ENCODE results near the gene HERPUD1. TPM values are rescaled to one million over a fixed set of nuclear protein-coding genes. Genes with fewer than 3 reads are reported as not detected.

The HERPUD1 gene
- total and polyA plus RNA-seq, 2 of the 8 experiments (the other 6 are each of a cell fraction or from before 2014, with no cell fraction given) = 23.3 to 34.7 TPM

DNA sequence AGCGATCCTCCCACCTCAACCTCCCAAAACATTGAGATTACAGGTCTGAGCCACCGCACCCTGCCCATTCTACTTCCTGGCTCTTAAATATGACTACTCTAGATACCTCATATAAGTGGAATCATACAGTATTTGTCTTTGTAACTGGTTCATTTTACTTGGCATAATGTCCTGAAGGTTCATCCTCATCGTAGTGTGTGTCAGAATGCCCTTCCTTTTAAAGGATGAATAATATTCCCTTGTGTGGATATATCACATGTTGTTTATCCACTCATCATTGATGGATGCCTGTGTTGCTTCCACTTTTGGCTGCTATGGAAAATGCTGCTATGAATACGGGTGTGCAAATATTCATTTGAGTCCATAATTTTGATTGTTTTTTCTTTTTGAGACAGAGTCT is 24.1 kb downstream of the HERPUD1 start (continued):
- TF ChIP-seq, protein P1, sequence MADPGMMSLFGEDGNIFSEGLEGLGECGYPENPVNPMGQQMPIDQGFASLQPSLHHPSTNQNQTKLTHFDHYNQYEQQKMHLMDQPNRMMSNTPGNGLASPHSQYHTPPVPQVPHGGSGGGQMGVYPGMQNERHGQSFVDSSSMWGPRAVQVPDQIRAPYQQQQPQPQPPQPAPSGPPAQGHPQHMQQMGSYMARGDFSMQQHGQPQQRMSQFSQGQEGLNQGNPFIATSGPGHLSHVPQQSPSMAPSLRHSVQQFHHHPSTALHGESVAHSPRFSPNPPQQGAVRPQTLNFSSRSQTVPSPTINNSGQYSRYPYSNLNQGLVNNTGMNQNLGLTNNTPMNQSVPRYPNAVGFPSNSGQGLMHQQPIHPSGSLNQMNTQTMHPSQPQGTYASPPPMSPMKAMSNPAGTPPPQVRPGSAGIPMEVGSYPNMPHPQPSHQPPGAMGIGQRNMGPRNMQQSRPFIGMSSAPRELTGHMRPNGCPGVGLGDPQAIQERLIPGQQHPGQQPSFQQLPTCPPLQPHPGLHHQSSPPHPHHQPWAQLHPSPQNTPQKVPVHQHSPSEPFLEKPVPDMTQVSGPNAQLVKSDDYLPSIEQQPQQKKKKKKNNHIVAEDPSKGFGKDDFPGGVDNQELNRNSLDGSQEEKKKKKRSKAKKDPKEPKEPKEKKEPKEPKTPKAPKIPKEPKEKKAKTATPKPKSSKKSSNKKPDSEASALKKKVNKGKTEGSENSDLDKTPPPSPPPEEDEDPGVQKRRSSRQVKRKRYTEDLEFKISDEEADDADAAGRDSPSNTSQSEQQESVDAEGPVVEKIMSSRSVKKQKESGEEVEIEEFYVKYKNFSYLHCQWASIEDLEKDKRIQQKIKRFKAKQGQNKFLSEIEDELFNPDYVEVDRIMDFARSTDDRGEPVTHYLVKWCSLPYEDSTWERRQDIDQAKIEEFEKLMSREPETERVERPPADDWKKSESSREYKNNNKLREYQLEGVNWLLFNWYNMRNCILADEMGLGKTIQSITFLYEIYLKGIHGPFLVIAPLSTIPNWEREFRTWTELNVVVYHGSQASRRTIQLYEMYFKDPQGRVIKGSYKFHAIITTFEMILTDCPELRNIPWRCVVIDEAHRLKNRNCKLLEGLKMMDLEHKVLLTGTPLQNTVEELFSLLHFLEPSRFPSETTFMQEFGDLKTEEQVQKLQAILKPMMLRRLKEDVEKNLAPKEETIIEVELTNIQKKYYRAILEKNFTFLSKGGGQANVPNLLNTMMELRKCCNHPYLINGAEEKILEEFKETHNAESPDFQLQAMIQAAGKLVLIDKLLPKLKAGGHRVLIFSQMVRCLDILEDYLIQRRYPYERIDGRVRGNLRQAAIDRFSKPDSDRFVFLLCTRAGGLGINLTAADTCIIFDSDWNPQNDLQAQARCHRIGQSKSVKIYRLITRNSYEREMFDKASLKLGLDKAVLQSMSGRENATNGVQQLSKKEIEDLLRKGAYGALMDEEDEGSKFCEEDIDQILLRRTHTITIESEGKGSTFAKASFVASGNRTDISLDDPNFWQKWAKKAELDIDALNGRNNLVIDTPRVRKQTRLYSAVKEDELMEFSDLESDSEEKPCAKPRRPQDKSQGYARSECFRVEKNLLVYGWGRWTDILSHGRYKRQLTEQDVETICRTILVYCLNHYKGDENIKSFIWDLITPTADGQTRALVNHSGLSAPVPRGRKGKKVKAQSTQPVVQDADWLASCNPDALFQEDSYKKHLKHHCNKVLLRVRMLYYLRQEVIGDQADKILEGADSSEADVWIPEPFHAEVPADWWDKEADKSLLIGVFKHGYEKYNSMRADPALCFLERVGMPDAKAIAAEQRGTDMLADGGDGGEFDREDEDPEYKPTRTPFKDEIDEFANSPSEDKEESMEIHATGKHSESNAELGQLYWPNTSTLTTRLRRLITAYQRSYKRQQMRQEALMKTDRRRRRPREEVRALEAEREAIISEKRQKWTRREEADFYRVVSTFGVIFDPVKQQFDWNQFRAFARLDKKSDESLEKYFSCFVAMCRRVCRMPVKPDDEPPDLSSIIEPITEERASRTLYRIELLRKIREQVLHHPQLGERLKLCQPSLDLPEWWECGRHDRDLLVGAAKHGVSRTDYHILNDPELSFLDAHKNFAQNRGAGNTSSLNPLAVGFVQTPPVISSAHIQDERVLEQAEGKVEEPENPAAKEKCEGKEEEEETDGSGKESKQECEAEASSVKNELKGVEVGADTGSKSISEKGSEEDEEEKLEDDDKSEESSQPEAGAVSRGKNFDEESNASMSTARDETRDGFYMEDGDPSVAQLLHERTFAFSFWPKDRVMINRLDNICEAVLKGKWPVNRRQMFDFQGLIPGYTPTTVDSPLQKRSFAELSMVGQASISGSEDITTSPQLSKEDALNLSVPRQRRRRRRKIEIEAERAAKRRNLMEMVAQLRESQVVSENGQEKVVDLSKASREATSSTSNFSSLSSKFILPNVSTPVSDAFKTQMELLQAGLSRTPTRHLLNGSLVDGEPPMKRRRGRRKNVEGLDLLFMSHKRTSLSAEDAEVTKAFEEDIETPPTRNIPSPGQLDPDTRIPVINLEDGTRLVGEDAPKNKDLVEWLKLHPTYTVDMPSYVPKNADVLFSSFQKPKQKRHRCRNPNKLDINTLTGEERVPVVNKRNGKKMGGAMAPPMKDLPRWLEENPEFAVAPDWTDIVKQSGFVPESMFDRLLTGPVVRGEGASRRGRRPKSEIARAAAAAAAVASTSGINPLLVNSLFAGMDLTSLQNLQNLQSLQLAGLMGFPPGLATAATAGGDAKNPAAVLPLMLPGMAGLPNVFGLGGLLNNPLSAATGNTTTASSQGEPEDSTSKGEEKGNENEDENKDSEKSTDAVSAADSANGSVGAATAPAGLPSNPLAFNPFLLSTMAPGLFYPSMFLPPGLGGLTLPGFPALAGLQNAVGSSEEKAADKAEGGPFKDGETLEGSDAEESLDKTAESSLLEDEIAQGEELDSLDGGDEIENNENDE (IDR thresholded peaks at IDR 0.05; ENCODE audit: insufficient replicate concordance, low read length) = no peak
- no peak for TF ChIP-seq SIX5 (IDR thresholded peaks at IDR 0.05; ENCODE audit: low read depth, low read length)
- TF ChIP-seq, protein P2, sequence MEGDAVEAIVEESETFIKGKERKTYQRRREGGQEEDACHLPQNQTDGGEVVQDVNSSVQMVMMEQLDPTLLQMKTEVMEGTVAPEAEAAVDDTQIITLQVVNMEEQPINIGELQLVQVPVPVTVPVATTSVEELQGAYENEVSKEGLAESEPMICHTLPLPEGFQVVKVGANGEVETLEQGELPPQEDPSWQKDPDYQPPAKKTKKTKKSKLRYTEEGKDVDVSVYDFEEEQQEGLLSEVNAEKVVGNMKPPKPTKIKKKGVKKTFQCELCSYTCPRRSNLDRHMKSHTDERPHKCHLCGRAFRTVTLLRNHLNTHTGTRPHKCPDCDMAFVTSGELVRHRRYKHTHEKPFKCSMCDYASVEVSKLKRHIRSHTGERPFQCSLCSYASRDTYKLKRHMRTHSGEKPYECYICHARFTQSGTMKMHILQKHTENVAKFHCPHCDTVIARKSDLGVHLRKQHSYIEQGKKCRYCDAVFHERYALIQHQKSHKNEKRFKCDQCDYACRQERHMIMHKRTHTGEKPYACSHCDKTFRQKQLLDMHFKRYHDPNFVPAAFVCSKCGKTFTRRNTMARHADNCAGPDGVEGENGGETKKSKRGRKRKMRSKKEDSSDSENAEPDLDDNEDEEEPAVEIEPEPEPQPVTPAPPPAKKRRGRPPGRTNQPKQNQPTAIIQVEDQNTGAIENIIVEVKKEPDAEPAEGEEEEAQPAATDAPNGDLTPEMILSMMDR (IDR thresholded peaks at IDR 0.05; ENCODE audit: control extremely low read depth in 1 of 3, insufficient read depth in 1 of 3, low read depth in 1 of 3, low read length in 3 of 3) = no peak
